Astrocyte of the spinal cord (primary cell): Measurements from ENCODE around the gene TBCE.
"Not testable (repeated sequence)": the region's sequence is repeated elsewhere in the genome, so short reads cannot be mapped to it uniquely, and the experiment has no call there.

Experiments used
- DNase-seq: peaks from one replicate; pipeline ENCODE4 v3.0.0; 2011; ENCODE audit warnings: low read depth, low spot score
- H3K4me3 ChIP-seq: 2 replicates; pipeline ENCODE4 v1.5.1; 2011; ENCODE audit warnings: low read depth, mild to moderate bottlenecking, low read length, moderate library complexity
- in situ Hi-C: cut with HindIII; loops from 2 replicates; pipeline ENCODE4 v1.10.0; 2017; ENCODE audit warnings: low sequenced_read_pairs
- TF ChIP-seq, protein P1 (sequence below): IDR thresholded peaks from 2 replicates; pipeline ENCODE4 v1.5.1; 2012; ENCODE audit warnings: low read depth, mild to moderate bottlenecking, low read length, inconsistent platforms

Gene TBCE

DNA sequence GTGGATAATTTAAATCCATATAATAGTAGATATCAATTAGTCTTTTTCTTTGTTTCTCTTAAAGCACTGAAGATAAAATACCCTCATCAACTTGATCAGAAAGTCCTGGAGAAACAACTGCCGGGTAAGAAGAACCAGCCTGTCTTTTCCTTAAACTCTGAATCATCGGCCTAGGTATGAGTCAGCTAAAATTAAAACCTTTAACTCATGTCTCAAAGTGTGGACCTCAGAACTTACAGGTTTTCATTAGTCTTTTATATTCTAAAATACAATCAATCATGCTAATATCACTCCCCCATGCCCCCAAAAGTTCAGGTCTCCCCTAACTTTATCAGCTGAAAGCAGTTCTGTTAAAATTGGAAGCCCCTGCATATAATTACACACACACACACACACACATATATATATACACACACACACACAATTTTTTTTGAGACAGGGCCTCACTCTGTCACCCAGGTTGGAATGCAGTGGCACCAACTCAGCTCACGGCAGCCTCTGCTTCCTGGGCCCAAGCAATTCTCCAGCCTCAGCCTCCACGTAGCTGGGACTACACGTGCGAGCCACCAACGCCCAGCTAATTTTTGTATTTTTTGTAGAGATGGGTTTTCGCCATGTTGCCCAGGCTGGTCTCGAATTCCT, 75.7 kb downstream of the TBCE start:
- peak; percentile 77 for DNase-seq
- in situ Hi-C loops, result no loop called here
- no peak overlapping the region for H3K4me3 ChIP-seq
- TF ChIP-seq, protein P1, sequence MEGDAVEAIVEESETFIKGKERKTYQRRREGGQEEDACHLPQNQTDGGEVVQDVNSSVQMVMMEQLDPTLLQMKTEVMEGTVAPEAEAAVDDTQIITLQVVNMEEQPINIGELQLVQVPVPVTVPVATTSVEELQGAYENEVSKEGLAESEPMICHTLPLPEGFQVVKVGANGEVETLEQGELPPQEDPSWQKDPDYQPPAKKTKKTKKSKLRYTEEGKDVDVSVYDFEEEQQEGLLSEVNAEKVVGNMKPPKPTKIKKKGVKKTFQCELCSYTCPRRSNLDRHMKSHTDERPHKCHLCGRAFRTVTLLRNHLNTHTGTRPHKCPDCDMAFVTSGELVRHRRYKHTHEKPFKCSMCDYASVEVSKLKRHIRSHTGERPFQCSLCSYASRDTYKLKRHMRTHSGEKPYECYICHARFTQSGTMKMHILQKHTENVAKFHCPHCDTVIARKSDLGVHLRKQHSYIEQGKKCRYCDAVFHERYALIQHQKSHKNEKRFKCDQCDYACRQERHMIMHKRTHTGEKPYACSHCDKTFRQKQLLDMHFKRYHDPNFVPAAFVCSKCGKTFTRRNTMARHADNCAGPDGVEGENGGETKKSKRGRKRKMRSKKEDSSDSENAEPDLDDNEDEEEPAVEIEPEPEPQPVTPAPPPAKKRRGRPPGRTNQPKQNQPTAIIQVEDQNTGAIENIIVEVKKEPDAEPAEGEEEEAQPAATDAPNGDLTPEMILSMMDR, result no peak

DNA sequence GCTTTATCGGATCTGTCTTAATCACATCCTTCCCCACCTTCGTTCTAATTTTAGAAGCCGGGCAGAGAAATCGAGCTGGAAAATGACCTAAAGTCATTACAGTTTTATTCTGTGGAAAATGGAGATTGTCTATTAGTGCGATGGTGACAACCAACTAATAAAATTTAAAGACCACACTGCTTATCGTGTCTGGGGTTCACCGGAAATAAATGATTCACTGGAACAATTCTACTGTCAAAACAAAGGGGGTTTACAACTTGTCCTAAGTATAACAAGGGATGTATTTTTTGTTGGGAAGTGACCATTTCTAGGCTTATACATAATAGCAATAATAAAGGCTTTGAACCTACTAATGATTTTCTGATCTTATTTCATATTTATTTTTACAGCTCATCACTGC, 81.4 kb downstream of the TBCE start:
- in situ Hi-C loops, result no loop called here
- TF ChIP-seq, protein P1, result no peak
- no peak for DNase-seq
- H3K4me3 ChIP-seq, result no peak overlapping the region

DNA sequence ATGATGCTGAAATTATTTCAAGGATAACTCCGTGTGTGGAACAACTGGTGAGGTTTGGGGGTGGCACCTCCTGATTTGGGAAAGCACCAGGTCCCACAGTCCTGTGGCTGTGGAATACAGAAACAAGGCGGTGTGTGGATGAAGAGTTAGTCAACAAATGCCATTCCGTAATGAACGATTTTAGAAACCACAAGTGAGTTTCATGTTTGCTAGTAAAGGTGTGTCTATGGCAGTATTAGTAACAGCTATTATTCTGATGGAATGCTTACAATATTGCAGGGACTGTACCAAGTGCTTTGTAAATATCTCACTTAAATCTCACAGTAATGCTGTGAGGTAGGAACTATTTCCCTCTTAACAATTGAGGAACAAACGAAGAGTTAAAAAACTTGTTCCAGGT, 83.2 kb downstream of the TBCE start:
- TF ChIP-seq, protein P1, result no peak
- H3K4me3 ChIP-seq, result no peak overlapping the region
- DNase-seq, result no peak
- in situ Hi-C loops, result no loop called here

DNA sequence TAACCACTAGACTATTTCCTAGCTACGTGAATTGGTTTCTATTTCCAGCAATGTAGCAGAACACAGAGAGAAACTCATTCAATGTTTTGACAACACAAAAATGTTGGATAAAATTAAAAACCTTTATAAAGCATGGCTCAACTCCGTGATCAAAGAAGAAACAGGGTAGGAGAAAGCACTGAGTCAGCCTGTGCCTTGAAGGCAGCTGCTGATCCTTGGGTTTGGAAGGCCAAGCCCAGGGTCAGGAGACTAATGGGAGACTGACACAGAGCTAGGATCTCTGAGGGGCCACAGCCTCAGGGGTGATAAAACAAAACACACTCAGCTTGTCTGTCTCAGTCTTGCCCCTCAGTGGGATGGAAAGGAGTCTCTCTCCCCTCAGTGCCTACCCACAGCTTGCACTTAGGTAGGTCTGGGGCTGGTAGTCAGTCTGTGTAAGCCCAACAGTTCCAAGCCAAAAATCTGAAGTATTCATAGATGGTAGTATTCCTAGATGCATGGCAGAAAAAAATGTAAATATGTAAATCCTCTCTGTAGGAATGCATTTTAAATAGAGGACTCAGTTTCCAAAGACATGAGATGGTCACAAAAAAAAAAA, 83.8 kb downstream of the TBCE start:
- DNase-seq, result no peak
- TF ChIP-seq, protein P1, result no peak
- no peak overlapping the region for H3K4me3 ChIP-seq
- in situ Hi-C loops, result no loop called here

DNA sequence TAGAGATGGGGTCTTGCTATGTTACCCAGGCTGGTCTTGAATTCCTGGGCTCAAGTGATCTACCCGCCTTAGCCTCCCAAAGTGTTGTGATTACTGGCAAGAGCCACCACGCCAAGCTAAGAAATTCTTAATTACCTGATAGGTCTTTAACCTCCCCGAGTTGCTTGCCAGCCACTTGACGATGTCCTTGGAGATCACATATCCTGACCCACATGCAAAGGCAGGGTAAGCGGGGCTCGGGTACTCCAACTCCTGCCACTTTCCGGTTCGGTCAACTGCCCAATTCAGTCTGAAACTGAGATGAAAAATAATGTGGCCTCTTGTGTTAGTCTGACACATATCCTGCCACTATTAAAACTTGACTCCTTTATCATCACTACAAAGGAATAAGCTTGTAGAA, 86.8 kb downstream of the TBCE start:
- TF ChIP-seq, protein P1, result no peak
- no peak for DNase-seq
- in situ Hi-C loops, result no loop called here
- no peak overlapping the region for H3K4me3 ChIP-seq

DNA sequence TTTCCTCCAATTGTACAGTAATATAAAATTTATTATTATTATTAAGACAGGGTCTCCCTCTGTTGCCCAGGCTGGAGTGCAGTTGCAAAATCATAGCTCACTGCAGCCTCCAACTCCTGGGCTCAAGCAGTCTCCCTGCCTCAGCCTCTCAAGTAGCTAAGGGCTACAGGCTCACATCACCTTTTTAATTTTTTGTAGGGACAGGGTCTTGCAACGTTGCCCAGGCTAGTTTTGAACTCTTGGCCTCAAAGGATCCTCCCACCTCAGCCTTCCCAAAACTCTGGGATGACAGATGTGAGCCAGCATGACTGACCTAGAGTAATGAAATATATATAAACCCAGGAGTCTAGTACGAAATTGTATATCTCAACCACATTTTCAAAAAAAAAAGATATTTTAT, 87.9 kb downstream of the TBCE start:
- TF ChIP-seq, protein P1, result no peak
- no peak overlapping the region for H3K4me3 ChIP-seq
- DNase-seq, result no peak
- in situ Hi-C loops, result no loop called here

DNA sequence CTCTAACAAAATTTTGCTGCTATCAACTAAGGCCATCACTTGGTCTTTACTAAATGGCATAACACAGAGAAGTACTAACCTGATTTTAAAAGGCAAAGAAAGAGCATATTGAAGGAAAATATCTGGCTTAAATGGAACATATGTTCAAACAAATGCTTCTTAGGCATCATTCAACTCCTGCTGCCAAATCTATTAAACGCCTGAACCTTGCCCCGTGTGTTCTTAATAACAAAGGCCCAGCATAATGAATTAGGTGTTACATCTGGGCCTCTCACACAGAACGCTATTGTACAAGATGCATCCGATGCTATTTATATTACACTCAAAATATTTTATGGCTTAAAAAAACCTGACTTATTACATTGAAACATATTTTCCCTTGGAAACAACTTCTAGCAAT, 88.6 kb downstream of the TBCE start:
- TF ChIP-seq, protein P1, result no peak
- H3K4me3 ChIP-seq, result no peak overlapping the region
- no peak for DNase-seq
- in situ Hi-C loops, result no loop called here

DNA sequence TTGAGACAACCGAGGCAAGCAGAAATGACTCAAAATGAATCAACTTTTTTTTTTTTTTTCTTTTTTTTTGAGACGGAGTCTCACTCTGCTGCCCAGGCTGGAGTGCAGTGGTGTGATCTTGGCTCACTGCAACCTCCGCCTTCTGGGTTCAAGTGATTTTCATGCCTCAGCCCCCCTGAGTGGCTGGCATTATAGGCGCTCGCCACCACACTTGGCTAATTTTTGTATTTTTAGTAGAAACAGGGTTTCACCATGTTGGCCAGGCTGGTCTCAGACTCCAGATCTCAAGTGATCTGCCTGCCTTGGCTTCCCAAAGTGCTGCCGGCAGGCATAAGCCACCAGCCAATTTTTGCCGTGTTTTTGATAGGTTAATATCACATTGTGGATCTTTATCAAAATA, 90.6 kb downstream of the TBCE start:
- DNase-seq, H3K4me3 ChIP-seq, in situ Hi-C loops: not testable (repeated sequence)
